Left lobe of liver (tissue), 2 donors: Measurements from ENCODE around the gene CHMP4A. TPM values are rescaled to one million over a fixed set of nuclear protein-coding genes. Genes with fewer than 3 reads are reported as not detected.
"Not testable (repeated sequence)": the region's sequence is repeated elsewhere in the genome, so short reads cannot be mapped to it uniquely, and the experiment has no call there.

Experiments used
- ATAC-seq: fragments of 200-7000 bp; cut with Tn5 transposase; one replicate; pipeline ENCODE4 v1.9.1; 2020; ENCODE audit warnings: mild to moderate bottlenecking, moderate library complexity
- DNase-seq: peaks from one replicate; pipeline ENCODE4 v3.0.0-alpha.2; 2020; ENCODE audit warnings: low spot score
- total RNA-seq: library from RNA; stranded (reverse); gene quantifications from one replicate; pipeline ENCODE4 v1.2.1, GENCODE V29; 2021
- donor health status: DM: no; HTN: no; CAD: no; lungs with moderate emphysema.
- donor health status: DM: no; HTN: yes; CAD: no.

Gene CHMP4A
- total RNA-seq, 1 donor from 2014 or later: 14.4 TPM

DNA sequence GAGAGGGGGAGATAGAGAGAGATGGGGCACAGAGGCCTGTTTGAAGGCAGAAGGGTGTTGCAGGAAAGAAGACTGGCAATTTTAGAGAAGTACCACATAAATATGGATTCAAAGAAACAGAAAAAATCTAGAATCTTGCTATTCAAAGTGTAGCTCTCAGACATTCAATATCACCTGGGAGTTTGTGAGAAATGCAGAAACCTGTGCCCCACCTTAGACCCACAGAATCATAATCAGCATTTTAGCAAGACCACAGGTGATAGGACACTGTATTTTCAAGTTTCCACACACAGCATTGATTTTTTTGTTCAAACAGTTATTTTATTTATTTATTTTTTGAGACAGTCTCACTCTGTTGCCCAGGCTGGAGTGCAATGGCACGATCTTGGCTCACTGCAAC lies 15.6 kb upstream of the CHMP4A start:
- ATAC-seq (no peak), DNase-seq (no peak)

DNA sequence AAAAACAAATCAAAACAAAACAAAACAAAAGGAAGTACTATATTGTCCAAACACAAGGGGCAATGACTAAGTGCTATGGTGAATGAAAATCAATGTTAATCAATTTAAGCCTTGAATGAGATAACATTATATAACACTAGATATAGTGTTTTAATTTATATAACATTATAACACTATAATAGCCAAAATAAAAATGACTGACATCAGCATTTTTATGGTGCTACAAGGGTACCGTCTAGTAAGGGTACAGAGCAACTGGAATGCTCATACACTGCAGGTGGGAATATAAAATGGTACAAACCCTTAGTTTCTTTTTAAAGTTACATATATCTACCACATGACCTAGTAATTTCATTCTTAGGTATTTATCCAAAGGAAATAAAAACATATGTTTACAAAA lies 13.2 kb upstream of the CHMP4A start:
- DNase-seq: no peak
- ATAC-seq: no peak

DNA sequence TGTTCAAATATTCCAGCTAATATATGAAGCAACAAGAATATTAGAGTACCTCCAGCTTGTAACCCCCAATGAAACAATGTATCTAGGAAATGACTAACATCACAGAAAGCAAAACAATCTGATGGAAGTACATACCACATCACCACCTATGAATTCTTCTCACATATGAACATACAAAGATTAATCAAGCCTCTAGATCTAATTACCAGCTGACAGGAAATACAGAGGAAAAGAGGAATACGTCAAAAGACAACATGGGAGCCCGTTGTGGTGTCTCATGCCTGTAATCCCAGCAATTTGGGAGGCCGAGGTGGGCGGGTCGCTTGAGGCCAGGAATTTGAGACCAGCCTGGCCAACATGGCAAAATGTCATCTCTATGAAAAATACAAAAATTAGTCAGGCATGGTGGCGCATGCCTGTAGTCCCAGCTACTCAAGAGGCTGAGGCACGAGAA lies 11.4 kb upstream of the CHMP4A start:
- ATAC-seq (no peak), DNase-seq (peak; percentile 1)

DNA sequence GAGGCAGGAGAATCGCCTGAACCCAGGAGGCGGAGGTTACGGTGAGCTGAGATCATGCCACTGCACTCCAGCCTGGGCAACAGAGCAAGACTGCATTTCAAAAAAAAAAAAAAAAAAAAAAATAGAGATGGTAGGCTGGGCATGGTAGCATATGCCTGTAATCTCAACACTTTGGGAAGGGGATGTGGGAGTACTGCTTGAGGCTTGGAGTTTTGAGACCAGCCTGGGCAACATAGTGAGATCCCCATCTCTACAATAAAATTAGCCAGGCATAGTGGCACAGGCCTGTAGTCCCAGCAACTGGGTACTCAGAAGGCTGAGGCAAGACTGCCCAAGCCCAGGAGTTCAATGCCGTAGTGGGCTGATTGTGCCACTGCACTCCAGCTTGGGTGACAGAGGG lies 9.7 kb upstream of the CHMP4A start:
- not testable (repeated sequence) for ATAC-seq
- DNase-seq: peak; percentile 8

DNA sequence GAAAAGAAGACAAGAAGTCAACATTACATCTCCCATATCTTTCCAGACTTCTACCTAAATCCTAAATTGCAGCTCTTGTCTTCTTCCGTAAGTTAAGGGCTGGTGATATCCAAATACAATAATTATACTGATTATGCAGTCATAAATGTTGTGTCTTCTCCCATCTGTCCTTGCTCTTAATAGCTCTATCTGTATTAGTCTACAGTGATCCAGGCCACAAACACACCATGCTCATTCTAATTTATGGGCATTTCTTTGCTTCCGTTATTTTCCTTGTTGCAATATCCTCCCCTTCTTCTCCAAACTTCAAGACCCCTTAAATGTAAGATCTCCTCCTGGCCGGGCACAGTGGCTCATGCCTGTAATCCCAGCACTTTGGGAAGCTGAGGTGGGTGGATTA lies 6.2 kb upstream of the CHMP4A start:
- ATAC-seq (no peak), DNase-seq (peak; percentile 14)

DNA sequence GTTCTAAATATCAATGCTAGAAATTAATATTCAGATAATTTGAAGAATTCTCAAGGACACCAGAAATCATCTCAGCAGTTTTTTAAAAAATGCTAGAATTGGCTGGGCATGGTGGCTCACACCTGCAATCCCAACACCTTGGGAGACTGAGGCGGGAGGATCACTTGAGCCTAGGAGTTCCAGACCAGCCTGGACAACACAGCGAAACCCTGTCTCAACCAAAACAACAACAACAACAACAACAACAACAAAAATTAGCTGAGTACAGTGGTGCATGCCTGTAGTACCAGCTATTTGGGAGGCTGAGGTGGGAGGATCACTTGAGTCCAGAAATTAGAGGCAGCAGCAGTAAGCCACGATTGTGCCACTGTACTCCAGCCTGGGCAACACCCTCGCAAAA lies 5.8 kb upstream of the CHMP4A start:
- DNase-seq (no peak), ATAC-seq (no peak)

DNA sequence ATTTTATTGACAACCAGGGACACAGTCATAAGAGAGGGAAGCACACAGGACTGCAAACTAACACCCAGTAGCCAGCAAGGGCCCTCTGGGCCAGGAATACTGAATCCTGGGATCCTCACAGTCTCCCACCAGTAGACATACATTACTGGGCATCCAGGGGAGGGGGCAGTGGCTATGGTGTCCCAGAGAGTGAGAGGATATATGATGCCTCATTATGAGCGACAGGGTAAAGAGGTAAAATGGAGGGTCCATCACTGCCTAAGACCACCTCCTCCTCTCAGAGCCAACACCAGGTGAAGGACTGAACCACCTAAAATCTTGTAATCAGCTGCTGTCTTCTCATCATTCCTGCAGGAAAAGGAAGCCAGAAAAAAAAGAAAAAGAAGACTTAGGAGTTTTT lies 3.6 kb upstream of the CHMP4A start:
- DNase-seq: peak; percentile 7
- not testable (repeated sequence) for ATAC-seq

DNA sequence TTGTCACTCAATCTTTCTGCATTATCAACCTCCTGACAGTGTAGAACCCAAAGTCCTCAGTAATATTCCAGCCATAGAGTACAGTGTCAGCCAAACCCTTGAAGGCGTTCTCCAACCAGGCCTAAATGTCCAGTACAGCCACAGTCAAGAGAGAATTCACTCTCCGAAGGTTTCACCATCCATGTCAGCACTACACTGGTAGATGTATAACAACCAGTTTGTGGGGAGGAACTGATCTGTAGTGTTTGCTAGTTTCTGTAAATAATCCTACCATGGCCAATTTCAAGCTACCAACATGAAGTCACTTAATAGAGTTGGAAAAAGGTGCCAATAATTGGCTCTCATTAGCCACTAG lies 3.0 kb upstream of the CHMP4A start:
- DNase-seq (no peak), ATAC-seq (no peak)

DNA sequence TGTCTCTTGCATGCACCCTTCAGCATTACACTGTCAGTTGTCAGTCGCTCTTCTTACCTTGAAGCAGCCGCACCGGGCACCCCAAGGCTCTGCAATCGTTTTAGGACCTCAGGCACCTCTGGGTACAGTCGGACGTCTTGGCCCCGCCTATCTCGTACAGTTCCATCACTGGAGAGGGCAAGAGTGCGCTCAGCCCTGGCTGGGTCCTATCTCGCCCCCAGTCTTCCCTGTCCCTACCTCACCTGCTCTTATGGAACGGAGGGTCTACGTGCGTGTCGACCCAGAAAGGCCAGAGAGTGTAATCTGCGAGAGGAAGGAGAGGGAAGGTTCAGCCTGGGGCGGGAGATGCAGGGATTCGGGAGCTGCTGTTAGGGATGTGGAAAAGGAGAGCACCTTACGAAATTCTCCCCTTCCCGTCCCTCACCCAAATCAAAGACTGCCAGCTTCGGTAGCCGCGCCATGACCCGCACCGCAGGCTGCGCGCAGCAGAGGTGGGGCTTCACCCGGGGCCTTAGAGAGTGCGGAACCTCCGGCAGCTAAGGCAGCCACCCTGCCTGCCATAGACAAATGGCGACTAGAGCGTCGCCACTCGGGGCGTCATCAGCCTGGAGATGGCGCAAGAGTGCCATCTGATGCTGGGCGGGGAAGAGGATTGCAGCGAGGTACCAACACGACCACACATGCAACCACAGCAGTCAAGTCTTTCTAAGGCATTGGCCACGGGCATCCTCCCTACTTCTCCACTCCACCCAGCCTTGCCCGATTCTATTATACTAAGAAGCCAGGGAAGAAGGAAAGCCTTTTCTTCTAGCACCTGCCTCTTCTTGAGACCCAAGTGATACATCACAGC lies 2.4 kb upstream of the CHMP4A start, which contains the start of gene MDP1:
MDP1 (minus strand) TSS at position 572 of the 850 bp plus-strand sequence; CDS start at position 461, 111 bp downstream.
- ATAC-seq (peak; percentile 88), DNase-seq (peak; percentile 83)

DNA sequence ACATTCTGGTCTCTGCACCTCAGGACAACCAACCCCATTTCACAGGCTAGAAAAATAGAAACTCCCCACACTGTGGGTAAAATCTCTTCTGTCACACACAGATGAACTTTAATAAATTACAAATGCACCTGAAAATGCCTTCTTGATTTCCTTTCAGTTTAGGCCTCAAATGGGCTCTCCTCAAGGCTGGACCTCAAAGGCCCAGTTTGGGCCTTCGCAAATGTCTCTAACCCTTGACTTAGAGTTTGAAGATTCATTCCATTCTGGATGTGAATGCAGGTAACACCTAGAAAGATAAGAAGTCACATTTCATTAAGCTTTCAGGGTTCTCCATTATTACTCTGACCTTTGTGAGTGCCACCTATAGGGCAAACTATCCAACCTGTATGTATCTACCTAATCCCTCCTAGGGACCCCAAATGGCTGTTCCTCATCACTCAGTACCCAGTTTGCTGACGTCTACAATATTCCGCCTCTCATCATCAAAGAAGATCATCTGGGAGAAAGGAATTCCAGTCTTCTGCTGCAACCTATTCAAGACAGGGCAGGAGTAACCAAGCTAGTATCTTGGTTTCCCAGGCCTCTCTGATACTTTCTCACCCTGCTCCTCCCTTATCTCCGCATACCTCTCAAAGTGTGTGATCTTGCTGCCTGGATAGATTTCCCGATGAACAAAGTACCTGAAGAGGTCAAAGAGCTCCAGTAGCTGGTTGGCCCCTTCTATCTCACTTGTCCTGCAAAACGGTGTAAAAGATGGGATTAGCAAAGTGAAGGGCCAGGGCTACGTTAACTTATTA lies 776 bp upstream of the CHMP4A start:
- DNase-seq (peak; percentile 14), ATAC-seq (no peak)

DNA sequence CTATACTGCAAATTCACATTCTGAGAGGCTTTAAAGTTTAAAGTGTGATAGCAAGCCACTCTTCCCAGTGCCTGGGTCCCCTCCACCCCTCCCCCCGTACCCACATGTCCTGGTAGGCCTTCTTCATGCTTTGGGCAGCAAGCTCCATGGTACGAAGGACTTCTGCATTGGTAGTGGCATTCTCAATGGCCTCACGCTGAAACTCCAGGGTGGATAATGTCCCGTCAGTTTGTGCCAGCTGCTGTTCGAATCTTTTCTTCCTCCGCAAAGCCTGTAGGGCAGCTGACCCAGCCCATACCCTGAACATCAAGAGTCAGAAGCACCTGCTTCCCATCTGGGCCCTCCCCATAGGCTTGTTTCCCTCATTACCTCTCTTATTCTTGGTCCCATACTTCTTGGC lies 2.0 kb downstream of the CHMP4A start:
- DNase-seq (peak; percentile 30), ATAC-seq (no peak)

DNA sequence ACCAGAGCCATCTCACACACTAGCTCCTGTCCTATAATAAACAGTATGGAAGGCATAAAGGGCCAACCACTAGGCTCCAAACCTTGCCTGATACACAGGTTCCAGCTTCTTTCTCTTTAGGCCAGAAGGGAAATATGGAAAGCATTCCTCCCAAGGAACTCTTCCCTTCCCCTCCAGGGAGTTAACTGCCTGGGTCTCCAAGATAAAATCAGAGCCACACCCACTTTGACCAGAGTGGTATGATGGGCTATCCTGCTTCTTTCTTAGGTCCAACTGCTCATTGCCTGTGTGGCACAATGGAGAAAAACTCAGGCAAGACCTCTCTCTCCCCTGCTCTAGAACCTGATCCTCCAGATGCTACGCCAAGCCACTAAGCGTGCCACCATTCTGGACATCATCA lies 5.7 kb downstream of the CHMP4A start:
- ATAC-seq (no peak), DNase-seq (peak; percentile 12)

DNA sequence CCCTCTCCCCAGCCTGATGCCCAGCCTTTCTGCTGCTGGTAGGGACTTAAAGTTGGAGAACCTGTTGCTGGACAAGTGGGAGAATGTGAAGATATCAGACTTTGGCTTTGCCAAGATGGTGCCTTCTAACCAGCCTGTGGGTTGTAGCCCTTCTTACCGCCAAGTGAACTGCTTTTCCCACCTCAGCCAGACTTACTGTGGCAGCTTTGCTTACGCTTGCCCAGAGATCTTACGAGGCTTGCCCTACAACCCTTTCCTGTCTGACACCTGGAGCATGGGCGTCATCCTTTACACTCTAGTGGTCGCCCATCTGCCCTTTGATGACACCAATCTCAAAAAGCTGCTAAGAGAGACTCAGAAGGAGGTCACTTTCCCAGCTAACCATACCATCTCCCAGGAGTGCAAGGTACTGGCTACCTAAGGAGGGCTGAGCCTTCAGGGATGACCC lies 6.2 kb downstream of the CHMP4A start:
- DNase-seq (peak; percentile 16), ATAC-seq (no peak)

DNA sequence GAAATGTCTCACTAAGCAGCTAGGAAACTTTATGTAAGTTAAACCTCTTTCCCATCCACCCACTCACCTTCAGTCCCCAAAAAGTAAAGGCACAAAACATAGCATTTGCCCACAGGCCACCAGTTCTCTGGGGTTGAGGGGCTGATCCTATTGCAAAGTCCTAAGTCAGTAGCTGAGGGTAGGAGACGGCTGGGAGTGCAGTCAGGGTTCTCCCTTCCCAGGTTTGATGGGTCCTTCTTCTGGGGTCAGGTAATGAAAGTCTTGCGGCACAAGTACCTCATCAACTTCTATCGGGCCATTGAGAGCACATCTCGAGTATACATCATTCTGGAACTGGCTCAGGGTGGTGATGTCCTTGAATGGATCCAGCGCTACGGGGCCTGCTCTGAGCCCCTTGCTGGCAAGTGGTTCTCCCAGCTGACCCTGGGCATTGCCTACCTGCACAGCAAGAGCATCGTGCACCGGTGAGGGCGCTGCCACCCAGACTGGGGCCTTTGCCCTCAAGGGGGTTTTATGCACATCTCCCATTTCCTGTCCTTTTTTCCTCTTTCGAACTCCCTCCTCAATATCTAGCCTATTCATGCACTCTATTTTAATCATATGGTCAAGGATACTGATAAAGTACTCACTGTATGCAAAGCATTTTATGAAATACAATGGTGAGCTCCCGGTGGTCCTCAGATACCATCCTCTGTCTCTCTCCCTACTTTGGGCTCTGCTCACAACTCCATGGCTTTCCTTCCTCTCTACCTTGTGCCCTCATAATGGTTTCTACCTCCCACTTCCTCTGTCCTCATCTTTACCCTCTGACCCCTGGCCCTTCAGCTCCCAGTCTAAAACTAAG lies 6.8 kb downstream of the CHMP4A start:
- DNase-seq (peak; percentile 34), ATAC-seq (no peak)

DNA sequence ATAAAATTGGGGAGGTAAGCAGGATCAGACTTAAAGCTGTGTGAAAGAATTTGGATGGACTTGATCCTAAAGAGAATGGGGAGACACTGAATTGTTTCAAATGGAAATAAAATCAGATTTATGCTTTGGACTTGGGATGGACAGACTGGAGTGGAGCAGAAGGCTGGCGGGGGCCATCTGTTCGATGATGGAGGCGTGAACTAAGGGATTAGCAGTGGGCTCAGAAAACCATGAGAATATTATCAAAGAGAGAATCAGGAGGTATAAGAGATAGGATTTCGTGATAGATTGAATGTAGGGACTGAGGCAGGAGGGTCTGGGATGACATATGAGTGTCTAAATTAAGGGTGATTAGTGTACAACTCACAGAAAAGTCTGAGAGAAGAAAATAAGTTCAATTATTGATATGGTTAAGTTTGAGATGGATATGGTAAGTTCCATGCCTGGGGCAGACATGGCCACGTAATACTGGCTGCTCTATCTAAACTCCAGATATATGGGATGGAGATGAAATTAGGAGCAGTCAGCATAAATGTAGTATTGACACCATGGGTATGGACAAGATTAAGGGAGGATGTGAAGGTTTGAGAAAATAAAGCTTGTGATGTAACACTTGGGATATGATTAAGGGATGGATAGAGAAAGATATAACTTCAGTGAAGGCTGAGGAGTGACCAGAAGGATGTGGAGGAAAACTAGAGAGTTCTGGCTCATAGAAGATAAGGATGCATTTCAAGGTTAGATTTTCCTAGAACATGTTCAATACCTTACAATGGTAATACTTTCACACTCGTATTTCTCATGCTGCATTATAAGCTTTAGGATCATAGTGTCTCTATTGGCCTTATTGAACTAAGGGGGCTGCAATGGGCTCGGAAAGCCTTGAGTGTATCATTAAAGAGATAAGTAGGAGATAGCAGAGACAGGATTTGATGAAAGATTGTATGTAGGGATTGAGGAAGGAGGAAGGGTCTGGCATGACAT lies 8.8 kb downstream of the CHMP4A start:
- ATAC-seq: no peak
- no peak for DNase-seq

DNA sequence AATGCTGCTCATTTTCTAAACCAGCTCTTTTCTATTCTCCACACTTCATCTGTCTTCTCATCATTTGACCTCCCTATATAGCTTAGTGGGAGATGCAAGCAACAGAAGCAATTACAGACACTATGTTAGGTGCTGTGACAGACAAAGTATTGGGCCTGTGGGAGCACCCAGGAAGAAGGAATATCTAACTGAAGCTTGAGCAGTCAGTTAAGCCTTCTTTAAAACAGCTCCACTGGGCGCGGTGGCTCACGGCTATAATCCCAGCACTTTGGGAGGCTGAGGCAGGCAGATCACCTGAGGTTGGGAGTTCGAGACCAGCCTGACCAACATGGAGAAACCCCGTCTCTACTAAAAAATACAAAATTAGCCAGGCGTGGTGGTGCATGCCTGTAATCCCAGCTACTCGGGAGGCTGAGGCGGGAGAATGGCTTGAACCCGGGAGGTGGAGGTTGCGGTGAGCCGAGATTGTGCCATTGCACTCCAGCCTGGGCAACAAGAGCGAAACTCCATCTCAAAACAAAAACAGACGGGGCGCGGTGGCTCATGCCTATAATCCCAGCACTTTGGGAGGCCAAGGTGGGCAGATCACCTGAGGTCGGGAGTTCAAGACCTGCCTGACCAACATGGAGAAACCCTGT lies 9.9 kb downstream of the CHMP4A start:
- not testable (repeated sequence) for ATAC-seq
- peak; percentile 24 for DNase-seq

DNA sequence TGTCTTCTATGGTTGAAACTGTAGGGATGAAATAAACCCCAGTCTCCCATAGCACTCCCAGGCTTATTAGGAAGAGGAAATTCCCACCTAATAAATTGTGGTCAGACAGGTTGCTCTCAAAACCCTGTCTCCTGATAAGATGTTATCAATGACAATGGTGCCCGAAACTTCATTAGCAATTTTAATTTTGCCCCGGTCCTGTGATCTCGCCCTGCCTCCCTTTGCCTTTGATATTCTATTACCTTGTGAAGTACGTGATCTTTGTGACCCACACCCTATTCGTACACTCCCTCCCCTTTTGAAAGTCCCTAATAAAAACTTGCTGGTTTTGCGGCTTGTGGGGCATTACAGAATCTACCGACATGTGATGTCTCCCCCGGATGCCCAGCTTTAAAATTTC lies 10.8 kb downstream of the CHMP4A start:
- not testable (repeated sequence) for ATAC-seq
- DNase-seq: peak; percentile 2

DNA sequence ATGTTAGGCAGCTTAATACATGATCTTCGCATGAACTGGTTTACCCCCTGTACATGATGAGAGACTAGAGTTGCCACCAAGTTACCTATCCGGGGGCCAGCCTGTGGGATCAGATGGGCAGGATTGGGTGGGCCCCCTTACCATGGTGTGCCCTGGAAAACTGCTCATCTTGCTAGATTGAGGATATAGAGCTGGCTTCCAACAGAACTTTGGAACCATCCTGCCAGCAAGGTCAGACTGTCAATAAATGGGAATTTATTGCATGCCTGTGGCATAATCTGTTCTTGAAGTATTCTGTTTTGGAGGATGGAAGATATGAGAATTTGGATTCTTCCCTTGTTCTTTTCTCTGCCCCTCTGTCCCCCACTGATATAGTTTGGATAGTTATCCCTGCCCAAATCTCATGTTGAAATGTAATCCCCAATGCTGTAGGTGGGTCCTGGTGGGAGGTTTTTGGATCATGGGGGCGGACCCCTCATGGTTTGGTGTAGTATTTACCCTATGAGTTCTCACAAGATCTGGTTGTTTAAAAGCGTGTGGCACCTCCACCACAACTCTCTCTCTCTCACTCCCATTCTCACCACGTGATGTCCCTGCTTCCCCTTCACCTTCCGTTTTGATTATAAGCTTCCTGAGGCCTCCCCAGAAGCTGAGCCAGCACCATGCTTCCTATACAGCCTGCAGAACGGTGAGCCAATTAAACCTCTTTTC lies 14.3 kb downstream of the CHMP4A start:
- no peak for DNase-seq
- peak; percentile 9 for ATAC-seq

DNA sequence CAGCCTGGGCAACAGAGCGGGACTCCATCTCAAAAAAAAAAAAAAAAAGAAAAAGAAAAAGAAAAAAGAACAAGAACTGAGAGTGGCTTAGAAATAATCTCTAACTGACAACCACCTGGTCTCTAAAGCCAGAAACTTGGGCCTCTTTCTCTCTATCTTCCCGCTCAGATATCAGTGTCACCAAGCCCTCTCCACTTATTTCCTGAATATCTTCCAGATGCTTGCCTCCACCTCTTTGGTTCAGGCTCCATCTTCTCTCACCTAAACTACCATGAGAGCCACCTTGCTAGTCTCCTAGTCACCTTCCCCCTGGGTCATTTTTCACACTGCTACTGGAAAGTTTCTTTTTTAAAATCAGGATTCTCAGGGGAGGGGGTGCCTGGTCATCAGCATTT lies 16.2 kb downstream of the CHMP4A start:
- DNase-seq (no peak), ATAC-seq (no peak)
